Measurements from ENCODE around the gene ANP32D.
"Not testable (repeated sequence)": the region's sequence is repeated elsewhere in the genome, so short reads cannot be mapped to it uniquely, and the experiment has no call there.

Gene ANP32D

DNA sequence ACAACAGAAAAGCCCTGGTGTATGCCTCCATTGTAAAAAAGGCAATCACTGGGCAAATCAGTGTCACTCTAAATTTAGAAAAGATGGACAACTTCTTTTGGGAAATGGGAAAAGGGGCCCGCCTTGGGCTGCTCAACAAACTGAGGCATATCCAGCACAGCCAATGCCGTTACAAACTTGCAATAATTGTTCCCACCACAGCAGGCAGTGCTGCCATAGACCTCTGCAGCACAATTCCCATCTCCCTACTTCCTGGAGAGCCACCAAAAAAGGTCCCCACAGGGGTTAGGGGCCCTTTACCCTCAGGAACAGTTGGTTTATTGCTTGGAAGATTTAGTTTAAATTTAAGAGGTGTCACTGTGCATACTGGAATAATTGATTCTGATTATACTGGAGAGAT, 36.6 kb downstream of the ANP32D start:
- no peak for DNase-seq

DNA sequence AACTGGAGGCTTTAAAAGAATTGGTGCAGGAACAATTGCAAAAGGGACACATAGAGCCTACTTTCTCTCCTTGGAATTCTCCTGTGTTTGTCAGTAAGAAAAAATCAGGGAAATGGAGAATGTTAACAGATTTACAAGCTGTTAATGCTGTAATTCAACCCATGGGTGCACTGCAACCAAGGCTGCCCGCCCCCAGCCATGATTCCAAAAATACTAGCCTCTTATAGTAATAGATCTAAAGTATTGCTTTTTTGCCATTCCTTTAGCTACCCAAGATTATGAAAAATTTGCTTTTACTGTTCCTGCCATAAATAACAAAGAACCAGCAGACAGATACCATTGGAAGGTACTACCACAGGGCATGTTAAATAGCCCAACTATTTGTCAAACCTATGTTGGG, 37.8 kb downstream of the ANP32D start:
- DNase-seq: no peak

DNA sequence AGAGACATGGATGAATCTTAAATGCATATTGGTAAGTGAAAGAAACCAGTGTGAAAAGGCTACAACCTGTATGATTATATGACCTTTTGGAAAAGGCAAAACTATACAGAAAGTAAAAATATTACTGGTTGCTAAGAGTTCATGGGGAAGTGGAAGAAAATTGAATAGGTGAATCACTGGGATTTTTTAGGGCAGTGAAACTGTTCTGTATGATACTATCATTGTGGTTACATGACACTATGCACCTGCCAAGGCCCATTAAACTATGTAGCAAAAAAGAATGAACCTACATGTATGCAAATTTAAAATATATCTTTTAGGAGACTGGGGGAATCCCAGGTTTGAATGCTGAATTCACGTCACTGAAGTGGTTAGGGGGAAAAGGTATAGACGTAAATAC, 40.5 kb downstream of the ANP32D start:
- DNase-seq: no peak

DNA sequence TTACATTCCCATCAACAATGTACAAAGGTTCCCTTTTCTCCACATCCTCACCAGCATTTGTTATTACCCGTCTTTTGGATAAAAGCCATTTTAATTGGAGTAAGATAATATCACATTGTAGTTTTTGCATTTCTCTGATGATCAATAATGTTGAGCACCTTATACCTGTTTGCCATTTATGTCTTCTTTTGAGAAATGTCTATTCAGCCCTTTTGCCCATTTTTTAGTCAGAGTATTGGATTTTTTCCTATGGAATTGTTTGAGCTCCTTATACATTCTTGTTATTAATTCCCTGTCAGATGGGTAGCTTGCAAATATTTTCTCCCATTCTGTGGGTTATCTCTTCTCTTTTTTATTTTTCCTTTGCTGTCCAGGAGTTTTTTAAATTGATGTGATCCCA, 42.4 kb downstream of the ANP32D start:
- DNase-seq: no peak

DNA sequence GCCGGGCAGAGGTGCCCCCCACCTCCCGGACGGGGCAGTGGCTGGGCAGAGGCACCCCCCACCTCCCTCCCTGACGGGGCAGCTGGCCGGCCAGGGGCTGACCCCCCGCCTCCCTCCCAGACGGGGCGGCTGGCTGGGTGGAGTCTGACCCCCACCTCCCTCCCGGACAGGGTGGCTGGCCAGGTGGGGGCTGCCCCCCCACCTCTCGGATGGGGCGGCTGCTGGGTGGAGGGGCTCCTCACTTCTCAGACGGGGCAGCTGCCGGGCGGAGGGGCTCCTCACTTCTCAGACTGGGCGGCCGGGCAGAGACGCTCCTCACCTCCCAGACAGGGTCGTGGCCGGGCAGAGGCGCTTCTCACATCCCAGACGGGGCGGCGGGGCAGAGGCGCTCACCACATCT, 48.0 kb downstream of the ANP32D start:
- not testable (repeated sequence) for DNase-seq
